Embryonic facial prominence (tissue), 1 donor: ENCODE data around the gene KMT2E.

Experiments used
- DNase-seq: peaks from one replicate; pipeline ENCODE4 v3.0.0-alpha.2; 2016; ENCODE audit errors: extremely low spot score

Gene KMT2E

GRCh38 chr7:105079348-105079747 is 65.3 kb downstream of the KMT2E start:
- no peak for DNase-seq

- no peak for DNase-seq
Observed at GRCh38 chr7:105084581-105084980, 70.6 kb downstream of the KMT2E start.

- DNase-seq = no peak
Observed at GRCh38 chr7:105086850-105087249, 72.8 kb downstream of the KMT2E start.

- DNase-seq = no peak
Observed at GRCh38 chr7:105087981-105088380, 74.0 kb downstream of the KMT2E start.

- DNase-seq = no peak
Observed at GRCh38 chr7:105088456-105088855, 74.5 kb downstream of the KMT2E start.

GRCh38 chr7:105094966-105095365 is 81.0 kb downstream of the KMT2E start:
- DNase-seq = no peak

GRCh38 chr7:105096306-105096705 is 82.3 kb downstream of the KMT2E start:
- no peak for DNase-seq

- no peak for DNase-seq
Observed at GRCh38 chr7:105097619-105098018, 83.6 kb downstream of the KMT2E start.

GRCh38 chr7:105098863-105099515 is 85.0 kb downstream of the KMT2E start:
- no peak for DNase-seq

- DNase-seq = no peak
Observed at GRCh38 chr7:105101864-105102263, 87.9 kb downstream of the KMT2E start.

GRCh38 chr7:105102557-105103352 is 88.8 kb downstream of the KMT2E start:
- no peak for DNase-seq

GRCh38 chr7:105105579-105105978 is 91.6 kb downstream of the KMT2E start:
- no peak for DNase-seq

- DNase-seq = no peak
Observed at GRCh38 chr7:105106473-105106872, 92.5 kb downstream of the KMT2E start.

- DNase-seq = no peak
Observed at GRCh38 chr7:105107458-105107857, 93.5 kb downstream of the KMT2E start.

- DNase-seq = no peak
Observed at GRCh38 chr7:105112440-105113418, 98.7 kb downstream of the KMT2E start.

- no peak for DNase-seq
Observed at GRCh38 chr7:105118612-105119600, 104.9 kb downstream of the KMT2E start.

GRCh38 chr7:105122619-105123018 is 108.6 kb downstream of the KMT2E start:
- DNase-seq = no peak

- no peak for DNase-seq
Observed at GRCh38 chr7:105125745-105126144, 111.7 kb downstream of the KMT2E start.

- no peak for DNase-seq
Observed at GRCh38 chr7:105126436-105126975, 112.5 kb downstream of the KMT2E start.

GRCh38 chr7:105127179-105127578 is 113.2 kb downstream of the KMT2E start:
- DNase-seq = no peak

GRCh38 chr7:105130048-105130447 is 116.0 kb downstream of the KMT2E start:
- DNase-seq = no peak
